Measurements from ENCODE around the gene NVL. TPM values are rescaled to one million over a fixed set of nuclear protein-coding genes. Genes with fewer than 3 reads are reported as not detected.

NVL gene
- polyA plus RNA-seq, 1 donor from 2014 or later: 77.3 TPM

- H4K20me1 ChIP-seq (ENCODE audit: insufficient read depth): no peaks in the 10 kb centered on the region
- H3K9me3 ChIP-seq (ENCODE audit: low read length): no peaks in the 10 kb centered on the region
- H3K4me3 ChIP-seq (ENCODE audit: low read length): no peak overlapping the region
- H3K4me2 ChIP-seq (ENCODE audit: low read length): no peak overlapping the region
- no peaks in the 10 kb centered on the region for H3K36me3 ChIP-seq (ENCODE audit: insufficient read depth, low read length)
- H3K27ac ChIP-seq (ENCODE audit: low read length): no peak overlapping the region
- no peaks in the 10 kb centered on the region for H3K27me3 ChIP-seq (ENCODE audit: insufficient read depth, low read depth, low read length)
- no peaks in the 10 kb centered on the region for H3K79me2 ChIP-seq (replicated peaks; ENCODE audit: insufficient read depth, low read length)
- H3K9ac ChIP-seq (ENCODE audit: low read length): no peak overlapping the region
- H2AFZ ChIP-seq (ENCODE audit: low read depth, low read length): no peak overlapping the region
- no peaks in the 10 kb centered on the region for H3K9me2 ChIP-seq (ENCODE audit: insufficient read depth, low read length)
- no peak for TF ChIP-seq EP300 (conservative IDR thresholded peaks at IDR 0.05; ENCODE audit: poor library complexity, severe bottlenecking)
- no peaks in the 10 kb centered on the region for H3F3A ChIP-seq (ENCODE audit: insufficient read depth, low read length, poor library complexity, severe bottlenecking)
Observed at GRCh38 chr1:224216382-224216781, 113.6 kb downstream of the NVL start.

GRCh38 chr1:224213438-224214119, 116.4 kb downstream of the NVL start:
- Histone ChIP-seq H3K36me3 (ENCODE audit: insufficient read depth, low read length) (no peaks in the 10 kb centered on the region), H3K4me2 (ENCODE audit: low read length) (no peak overlapping the region), H3K9ac (ENCODE audit: low read length) (no peak overlapping the region)

More at GRCh38 chr1:224213438-224214119, 116.4 kb downstream of the NVL start:
- Histone ChIP-seq H3K79me2 (replicated peaks; ENCODE audit: insufficient read depth, low read length) (no peaks in the 10 kb centered on the region), H4K20me1 (ENCODE audit: insufficient read depth) (no peaks in the 10 kb centered on the region), H3F3A (ENCODE audit: insufficient read depth, low read length, poor library complexity, severe bottlenecking) (no peaks in the 10 kb centered on the region), H3K27me3 (ENCODE audit: insufficient read depth, low read depth, low read length) (no peaks in the 10 kb centered on the region), H2AFZ (ENCODE audit: low read depth, low read length) (no peak overlapping the region), H3K9me2 (ENCODE audit: insufficient read depth, low read length) (no peaks in the 10 kb centered on the region), H3K9me3 (ENCODE audit: low read length) (no peaks in the 10 kb centered on the region), H3K27ac (ENCODE audit: low read length) (no peak overlapping the region), H3K4me3 (ENCODE audit: low read length) (no peak overlapping the region)
- TF ChIP-seq CTCF (IDR thresholded peaks at IDR 0.05; ENCODE audit: poor library complexity, severe bottlenecking) (no peak), EP300 (conservative IDR thresholded peaks at IDR 0.05; ENCODE audit: poor library complexity, severe bottlenecking) (no peak), POLR2AphosphoS5 (IDR thresholded peaks at IDR 0.05) (no peak), TAF1 (IDR thresholded peaks at IDR 0.05; ENCODE audit: low read depth) (no peak), MXI1 (conservative IDR thresholded peaks at IDR 0.05; ENCODE audit: poor library complexity, severe bottlenecking) (no peak), RAD21 (conservative IDR thresholded peaks at IDR 0.05) (no peak), EZH2 (IDR thresholded peaks at IDR 0.05; ENCODE audit: borderline replicate concordance, insufficient read depth, low read length, poor library complexity, severe bottlenecking) (no peak), SMC3 (conservative IDR thresholded peaks at IDR 0.05; ENCODE audit: poor library complexity) (no peak), REST (IDR thresholded peaks at IDR 0.05; ENCODE audit: borderline replicate concordance) (no peak)

All from neural cell (in vitro differentiated cells).